ENCODE results near the gene GBA2.

- TF ChIP-seq CTCF (IDR thresholded peaks at IDR 0.05) (no peak), POLR2A (IDR thresholded peaks at IDR 0.05) (no peak)
Observed at GRCh38 chr9:35697486-35697885, 51.5 kb downstream of the GBA2 start.

Measured in suprapubic skin (tissue), 3 donors.